ENCODE measurements around the gene IL17RB.

- TF ChIP-seq, protein P1, sequence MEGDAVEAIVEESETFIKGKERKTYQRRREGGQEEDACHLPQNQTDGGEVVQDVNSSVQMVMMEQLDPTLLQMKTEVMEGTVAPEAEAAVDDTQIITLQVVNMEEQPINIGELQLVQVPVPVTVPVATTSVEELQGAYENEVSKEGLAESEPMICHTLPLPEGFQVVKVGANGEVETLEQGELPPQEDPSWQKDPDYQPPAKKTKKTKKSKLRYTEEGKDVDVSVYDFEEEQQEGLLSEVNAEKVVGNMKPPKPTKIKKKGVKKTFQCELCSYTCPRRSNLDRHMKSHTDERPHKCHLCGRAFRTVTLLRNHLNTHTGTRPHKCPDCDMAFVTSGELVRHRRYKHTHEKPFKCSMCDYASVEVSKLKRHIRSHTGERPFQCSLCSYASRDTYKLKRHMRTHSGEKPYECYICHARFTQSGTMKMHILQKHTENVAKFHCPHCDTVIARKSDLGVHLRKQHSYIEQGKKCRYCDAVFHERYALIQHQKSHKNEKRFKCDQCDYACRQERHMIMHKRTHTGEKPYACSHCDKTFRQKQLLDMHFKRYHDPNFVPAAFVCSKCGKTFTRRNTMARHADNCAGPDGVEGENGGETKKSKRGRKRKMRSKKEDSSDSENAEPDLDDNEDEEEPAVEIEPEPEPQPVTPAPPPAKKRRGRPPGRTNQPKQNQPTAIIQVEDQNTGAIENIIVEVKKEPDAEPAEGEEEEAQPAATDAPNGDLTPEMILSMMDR (IDR thresholded peaks at IDR 0.05) = no peak
- TF ChIP-seq POLR2A (IDR thresholded peaks at IDR 0.05) = no peak
Observed at GRCh38 chr3:53818221-53819162, 27.9 kb upstream of the IL17RB start.
